Measurements from ENCODE around the gene AFAP1.

GRCh38 chr4:7774301-7775294 lies 165.1 kb downstream of the AFAP1 start:
- TF ChIP-seq TAF1 (IDR thresholded peaks at IDR 0.05; ENCODE audit: borderline replicate concordance, insufficient read depth, low read length) (no peak), POLR2AphosphoS5 (IDR thresholded peaks at IDR 0.05; ENCODE audit: low read depth, low read length) (no peak), REST (IDR thresholded peaks at IDR 0.05; ENCODE audit: insufficient read depth in 1 of 2, low read depth in 2 of 2, low read length in 2 of 2) (no peak), SIN3A (IDR thresholded peaks at IDR 0.05; ENCODE audit: borderline replicate concordance, insufficient read depth, low read length) (no peak)

All from PFSK-1 (cell line).